ENCODE results near the gene SLC26A8.

DNA sequence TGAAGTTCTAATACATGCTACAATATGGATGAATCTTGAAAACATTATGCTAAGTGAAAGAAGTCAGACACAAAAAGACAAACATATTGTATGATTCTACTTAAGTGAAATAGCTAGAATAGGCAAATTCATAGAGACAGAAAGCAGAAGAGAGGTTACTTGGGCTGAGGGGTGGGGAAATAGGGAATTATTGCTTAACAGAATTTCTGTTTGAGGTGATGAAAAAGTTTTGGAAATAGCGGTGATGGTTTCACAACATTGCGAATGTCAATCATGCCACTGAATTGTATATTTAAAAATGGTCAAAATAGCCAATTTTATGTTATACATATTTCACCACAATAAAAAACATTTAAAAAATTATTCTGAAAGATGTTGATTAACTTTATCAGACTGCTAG lies 6.1 kb downstream of the SLC26A8 start:
- TF ChIP-seq MAFF (IDR thresholded peaks at IDR 0.05; ENCODE audit: low read depth, low read length): no peak
- no peak for TF ChIP-seq ZNF12 (CRISPR knock-in tag; IDR thresholded peaks at IDR 0.05)
- TF ChIP-seq TEAD2 (CRISPR knock-in tag; IDR thresholded peaks at IDR 0.05): no peak
- TF ChIP-seq NR2F6 (IDR thresholded peaks at IDR 0.05): no peak
- TF ChIP-seq NR2F6 (CRISPR knock-in tag; IDR thresholded peaks at IDR 0.05): no peak
- TF ChIP-seq, protein P1, sequence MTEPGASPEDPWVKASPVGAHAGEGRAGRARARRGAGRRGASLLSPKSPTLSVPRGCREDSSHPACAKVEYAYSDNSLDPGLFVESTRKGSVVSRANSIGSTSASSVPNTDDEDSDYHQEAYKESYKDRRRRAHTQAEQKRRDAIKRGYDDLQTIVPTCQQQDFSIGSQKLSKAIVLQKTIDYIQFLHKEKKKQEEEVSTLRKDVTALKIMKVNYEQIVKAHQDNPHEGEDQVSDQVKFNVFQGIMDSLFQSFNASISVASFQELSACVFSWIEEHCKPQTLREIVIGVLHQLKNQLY (CRISPR knock-in tag; IDR thresholded peaks at IDR 0.05): no peak
- TF ChIP-seq MTF2 (CRISPR knock-in tag; IDR thresholded peaks at IDR 0.05; ENCODE audit: borderline replicate concordance): no peak
- no peak for TF ChIP-seq EP300 (IDR thresholded peaks at IDR 0.05; ENCODE audit: low read depth in 2 of 2, low read length in 2 of 2)
- no peak for TF ChIP-seq EP300 (CRISPR knock-in tag; IDR thresholded peaks at IDR 0.05; ENCODE audit: borderline replicate concordance)
- no peak for TF ChIP-seq SP1 (IDR thresholded peaks at IDR 0.05)
- no peak for TF ChIP-seq SP1 (CRISPR knock-in tag; IDR thresholded peaks at IDR 0.05)
- no peak for TF ChIP-seq BRD4 (CRISPR knock-in tag; IDR thresholded peaks at IDR 0.05)
- no peak for TF ChIP-seq JUNB (CRISPR knock-in tag; IDR thresholded peaks at IDR 0.05; ENCODE audit: borderline replicate concordance)
- TF ChIP-seq ZNF207 (IDR thresholded peaks at IDR 0.05; ENCODE audit: borderline replicate concordance): no peak
